Smooth muscle cell (in vitro differentiated cells): Measurements from ENCODE around the gene DAPK1. TPM values are rescaled to one million over a fixed set of nuclear protein-coding genes. Genes with fewer than 3 reads are reported as not detected.
A peak's percentile ranks its signal among the peaks of the same experiment; 100 is the strongest.

ENCODE experiments used
- DNase-seq: peaks from one replicate; lab custom pipeline; 2025; ENCODE audit not compliant: unreplicated experiment; lab: John Stamatoyannopoulos, UW
- H2AFZ ChIP-seq: fragments of 200-600 bp; sonication (generic); 2 replicates; pipeline ENCODE4 v1.6.0; 2016; ENCODE audit warnings: antibody characterized with exemption, low read depth, mild to moderate bottlenecking
- H3F3A ChIP-seq: fragments of 200-600 bp; sonication (generic); 2 replicates; pipeline ENCODE4 v1.6.0; 2017; ENCODE audit warnings: antibody characterized with exemption, low read depth
- H3K27ac ChIP-seq: fragments of 200-600 bp; sonication (generic); 2 replicates; pipeline ENCODE4 v1.5.1; 2016; ENCODE audit warnings: low read depth, mild to moderate bottlenecking
- H3K27me3 ChIP-seq: fragments of 200-600 bp; sonication (generic); 2 replicates; pipeline ENCODE4 v1.6.1; 2016; ENCODE audit warnings: low read depth, mild to moderate bottlenecking
- H3K36me3 ChIP-seq: fragments of 200-600 bp; sonication (generic); 2 replicates; pipeline ENCODE4 v1.5.1; 2016; ENCODE audit warnings: low read depth
- H3K4me1 ChIP-seq: fragments of 200-600 bp; sonication (generic); 2 replicates; pipeline ENCODE4 v1.5.1; 2016; ENCODE audit warnings: low read depth
- H3K4me2 ChIP-seq: fragments of 200-600 bp; sonication (generic); 2 replicates; pipeline ENCODE4 v1.6.0; 2016; ENCODE audit warnings: mild to moderate bottlenecking
- H3K4me3 ChIP-seq: fragments of 200-600 bp; sonication (generic); 2 replicates; pipeline ENCODE4 v1.5.1; 2016; ENCODE audit warnings: mild to moderate bottlenecking
- H3K79me2 ChIP-seq: fragments of 200-600 bp; sonication (generic); 2 replicates; pipeline ENCODE4 v1.6.0; 2016; ENCODE audit warnings: low read depth, mild to moderate bottlenecking
- H3K9ac ChIP-seq: fragments of 200-600 bp; sonication (generic); 2 replicates; pipeline ENCODE4 v1.6.0; 2016; ENCODE audit warnings: low read depth
- H3K9me3 ChIP-seq: fragments of 200-600 bp; sonication (generic); replicated peaks from 2 replicates; pipeline ENCODE4 v1.5.1; 2016; ENCODE audit warnings: low read depth
- H4K20me1 ChIP-seq: fragments of 200-600 bp; sonication (generic); 2 replicates; pipeline ENCODE4 v1.6.0; 2016; ENCODE audit warnings: low read depth
- WGBS: methylation state at CpG from one replicate; pipeline ENCODE4 v1.1.7; 2016; ENCODE audit warnings: low lambda C conversion rate; 5-methylcytosine and 5-hydroxymethylcytosine counted together
- polyA plus RNA-seq: library from polyadenylated mRNA; unstranded; fragments of >200 nt; fragmentation: Nextera tagmentation; extraction: Ambion mirVana; gene quantifications from 2 replicates; pipeline ENCODE4 v1.2.1, GENCODE V29; 2016
- total RNA-seq: library from RNA; depleted of rRNA; stranded (reverse); fragments of >200 nt; gene quantifications from 2 replicates; pipeline ENCODE4 v1.2.3, GENCODE V29; 2014
- TF ChIP-seq, protein P1 (sequence below): fragments of 200-600 bp; sonication (generic); IDR thresholded peaks from 2 replicates; pipeline ENCODE4 v1.5.1; 2017; ENCODE audit warnings: borderline replicate concordance, mild to moderate bottlenecking, antibody characterized with exemption; ENCODE audit not compliant: insufficient read depth, poor library complexity, severe bottlenecking

The DAPK1 gene
- total and polyA plus RNA-seq, 2 experiments from 2014 or later: 12.6 to 20.3 TPM

DNA sequence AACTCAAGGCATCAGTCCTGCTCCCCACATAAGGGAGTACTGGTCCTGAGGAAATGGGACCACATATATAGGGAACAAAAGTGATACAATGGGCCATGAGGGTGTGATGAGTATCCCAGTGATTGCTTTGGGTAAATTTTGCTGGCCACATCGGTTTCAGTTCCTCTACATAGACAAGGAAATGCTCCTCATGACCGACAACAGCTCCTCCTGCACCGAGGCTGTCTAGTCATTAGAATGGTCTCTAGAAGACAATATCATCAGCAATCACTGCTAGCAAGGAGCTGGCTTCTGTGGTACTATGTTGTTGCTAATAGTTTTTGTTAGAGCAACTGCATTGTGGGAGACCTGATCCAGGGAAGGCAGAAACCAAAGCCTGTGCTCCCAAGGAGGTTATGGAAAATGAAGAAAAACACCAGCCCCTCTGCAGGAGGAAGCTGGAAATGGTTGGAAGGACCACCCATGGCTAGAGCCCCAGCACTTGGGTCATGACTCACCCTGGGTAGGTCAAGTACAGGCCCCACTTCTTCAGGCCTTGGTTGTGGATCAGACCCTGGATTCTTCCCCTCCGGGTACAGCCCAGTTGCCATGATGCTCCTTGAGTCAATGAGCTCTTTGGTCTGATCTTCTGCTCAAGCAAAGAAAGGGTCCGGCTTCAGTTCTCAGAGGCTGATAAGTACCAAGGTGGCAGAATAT, 224.9 kb downstream of the DAPK1 start:
- peaks cover 6% of the 10 kb centered on the region for H3K4me1 ChIP-seq
- no peaks in the 10 kb centered on the region for H3K36me3 ChIP-seq
- H3K4me2 ChIP-seq: no peak overlapping the region
- no peak for DNase-seq
- H2AFZ ChIP-seq: no peak overlapping the region
- H3K9me3 ChIP-seq: no peaks in the 10 kb centered on the region
- H3K9ac ChIP-seq: no peak overlapping the region
- H3K4me3 ChIP-seq: no peak overlapping the region
- no peak overlapping the region for H3K27ac ChIP-seq
- peaks cover 4% of the 10 kb centered on the region for H3F3A ChIP-seq
- WGBS: 93% methylated on average over 5 of the region's 5 CpGs
- H3K27me3 ChIP-seq: no peaks in the 10 kb centered on the region
- H4K20me1 ChIP-seq: no peaks in the 10 kb centered on the region
- TF ChIP-seq, protein P1, sequence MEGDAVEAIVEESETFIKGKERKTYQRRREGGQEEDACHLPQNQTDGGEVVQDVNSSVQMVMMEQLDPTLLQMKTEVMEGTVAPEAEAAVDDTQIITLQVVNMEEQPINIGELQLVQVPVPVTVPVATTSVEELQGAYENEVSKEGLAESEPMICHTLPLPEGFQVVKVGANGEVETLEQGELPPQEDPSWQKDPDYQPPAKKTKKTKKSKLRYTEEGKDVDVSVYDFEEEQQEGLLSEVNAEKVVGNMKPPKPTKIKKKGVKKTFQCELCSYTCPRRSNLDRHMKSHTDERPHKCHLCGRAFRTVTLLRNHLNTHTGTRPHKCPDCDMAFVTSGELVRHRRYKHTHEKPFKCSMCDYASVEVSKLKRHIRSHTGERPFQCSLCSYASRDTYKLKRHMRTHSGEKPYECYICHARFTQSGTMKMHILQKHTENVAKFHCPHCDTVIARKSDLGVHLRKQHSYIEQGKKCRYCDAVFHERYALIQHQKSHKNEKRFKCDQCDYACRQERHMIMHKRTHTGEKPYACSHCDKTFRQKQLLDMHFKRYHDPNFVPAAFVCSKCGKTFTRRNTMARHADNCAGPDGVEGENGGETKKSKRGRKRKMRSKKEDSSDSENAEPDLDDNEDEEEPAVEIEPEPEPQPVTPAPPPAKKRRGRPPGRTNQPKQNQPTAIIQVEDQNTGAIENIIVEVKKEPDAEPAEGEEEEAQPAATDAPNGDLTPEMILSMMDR: no peak
- peaks cover 6% of the 10 kb centered on the region for H3K79me2 ChIP-seq

DNA sequence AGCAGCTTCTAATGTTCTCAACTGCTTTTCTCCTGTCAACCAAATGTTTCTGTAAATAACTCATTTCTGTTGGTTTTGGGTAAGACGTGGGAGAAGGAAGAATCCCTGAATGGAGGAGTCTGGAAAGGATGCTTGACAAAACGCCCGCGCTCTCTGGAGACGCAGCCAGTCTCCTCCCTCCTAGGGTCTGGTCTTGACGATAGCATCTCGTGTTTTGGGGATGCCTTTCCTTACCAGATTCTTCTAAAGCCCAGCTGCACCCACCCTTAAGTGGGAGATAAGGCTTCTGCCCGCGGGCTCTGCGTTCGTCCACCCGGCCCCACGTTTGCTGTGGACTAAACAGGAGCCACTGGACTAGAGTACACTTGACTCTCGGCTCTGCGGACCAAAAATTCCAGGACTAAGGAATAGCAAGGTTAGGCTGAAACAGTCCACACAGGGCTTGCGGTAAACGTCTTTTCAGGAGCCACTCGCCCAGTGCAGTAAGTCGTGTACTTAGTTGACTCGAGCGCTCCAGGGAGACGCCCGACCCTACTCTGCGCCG, 227.8 kb downstream of the DAPK1 start:
- Histone ChIP-seq H3K4me1 (peaks cover 6% of the 10 kb centered on the region), H3K9ac (peak overlapping the region; percentile 90), H3K79me2 (peaks cover 8% of the 10 kb centered on the region), H4K20me1 (no peaks in the 10 kb centered on the region), H2AFZ (peak overlapping the region; percentile 68), H3K4me2 (peak overlapping the region; percentile 88), H3K27me3 (no peaks in the 10 kb centered on the region), H3K4me3 (peak overlapping the region; percentile 60), H3K27ac (peak overlapping the region; percentile 94), H3K9me3 (no peaks in the 10 kb centered on the region), H3K36me3 (no peaks in the 10 kb centered on the region), H3F3A (peaks cover 4% of the 10 kb centered on the region)
- TF ChIP-seq, protein P1: no peak
- DNase-seq: no peak
- WGBS: 2% methylated on average over 25 of the region's 25 CpGs

DNA sequence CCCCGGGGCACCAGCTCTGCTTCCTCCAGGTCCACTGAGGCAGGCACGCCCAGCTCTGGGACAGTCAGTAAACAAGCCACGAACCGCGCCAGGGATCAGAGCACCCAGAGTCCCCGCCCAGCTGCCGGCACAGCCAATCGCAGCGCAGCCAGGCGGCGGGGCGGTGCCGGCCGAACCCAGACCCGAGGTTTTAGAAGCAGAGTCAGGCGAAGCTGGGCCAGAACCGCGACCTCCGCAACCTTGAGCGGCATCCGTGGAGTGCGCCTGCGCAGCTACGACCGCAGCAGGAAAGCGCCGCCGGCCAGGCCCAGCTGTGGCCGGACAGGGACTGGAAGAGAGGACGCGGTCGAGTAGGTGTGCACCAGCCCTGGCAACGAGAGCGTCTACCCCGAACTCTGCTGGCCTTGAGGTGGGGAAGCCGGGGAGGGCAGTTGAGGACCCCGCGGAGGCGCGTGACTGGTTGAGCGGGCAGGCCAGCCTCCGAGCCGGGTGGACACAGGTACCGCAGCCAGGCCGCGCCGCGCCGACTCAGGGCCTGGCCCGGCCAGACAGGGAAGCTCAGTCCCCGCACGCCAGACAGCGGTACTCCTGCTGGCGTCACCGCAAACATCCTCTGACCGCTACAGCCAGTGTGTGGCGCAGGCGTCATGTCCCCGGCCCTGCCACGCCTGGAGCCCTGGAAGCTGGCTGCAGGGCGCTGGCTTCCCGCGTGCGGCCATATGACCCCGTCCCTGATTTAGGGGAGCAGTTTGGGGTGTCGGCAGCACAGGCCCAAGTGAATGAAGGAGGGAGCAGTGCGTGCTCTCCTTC, 228.4 kb downstream of the DAPK1 start, which contains the start of gene CTSL:
Gene CTSL (plus strand): TSS at position 220 of the 810 bp plus-strand sequence. CDS start 1,485 bp downstream, outside the sequence.
- Histone ChIP-seq H3K27me3 (no peaks in the 10 kb centered on the region), H3K79me2 (peaks cover 8% of the 10 kb centered on the region), H3K9ac (peak within 1 kb of the TSS; percentile 90), H3K27ac (peak within 1 kb of the TSS; percentile 94), H3F3A (peaks cover 4% of the 10 kb centered on the region), H3K4me1 (peaks cover 6% of the 10 kb centered on the region), H3K9me3 (no peaks in the 10 kb centered on the region), H3K4me3 (peak within 1 kb of the TSS; percentile 60), H3K36me3 (peaks cover 5% of the 10 kb centered on the region), H4K20me1 (no peaks in the 10 kb centered on the region), H3K4me2 (peak within 1 kb of the TSS; percentile 88), H2AFZ (peak within 1 kb of the TSS; percentile 68)
- WGBS: under 1% methylated on average over 65 of the region's 67 CpGs
- TF ChIP-seq, protein P1: peak; percentile 3
- DNase-seq: peak; percentile 92
